PC-3 (cell line): ENCODE results near the gene SORBS2.

ENCODE experiments used
- EZH2 ChIP-seq: fragments of 300-600 bp; sonication (generic); IDR thresholded peaks from one replicate; pipeline ENCODE4 v1.6.1; 2017; ENCODE audit warnings: antibody characterized with exemption, mild to moderate bottlenecking, low read length; ENCODE audit not compliant: unreplicated experiment
- EZH2phosphoT487 ChIP-seq: fragments of 300-600 bp; sonication (generic); IDR thresholded peaks from 2 replicates; pipeline ENCODE4 v1.6.1; 2018; ENCODE audit warnings: mild to moderate bottlenecking, antibody characterized with exemption, low read length, borderline replicate concordance
- TF ChIP-seq, protein P1 (sequence below): fragments of 300-600 bp; sonication (generic); conservative IDR thresholded peaks from 2 replicates; pipeline ENCODE4 v1.5.1; 2017; ENCODE audit warnings: antibody characterized with exemption, low read depth, mild to moderate bottlenecking, low read length

- TF ChIP-seq EZH2phosphoT487 = no peak
- TF ChIP-seq, protein P1, sequence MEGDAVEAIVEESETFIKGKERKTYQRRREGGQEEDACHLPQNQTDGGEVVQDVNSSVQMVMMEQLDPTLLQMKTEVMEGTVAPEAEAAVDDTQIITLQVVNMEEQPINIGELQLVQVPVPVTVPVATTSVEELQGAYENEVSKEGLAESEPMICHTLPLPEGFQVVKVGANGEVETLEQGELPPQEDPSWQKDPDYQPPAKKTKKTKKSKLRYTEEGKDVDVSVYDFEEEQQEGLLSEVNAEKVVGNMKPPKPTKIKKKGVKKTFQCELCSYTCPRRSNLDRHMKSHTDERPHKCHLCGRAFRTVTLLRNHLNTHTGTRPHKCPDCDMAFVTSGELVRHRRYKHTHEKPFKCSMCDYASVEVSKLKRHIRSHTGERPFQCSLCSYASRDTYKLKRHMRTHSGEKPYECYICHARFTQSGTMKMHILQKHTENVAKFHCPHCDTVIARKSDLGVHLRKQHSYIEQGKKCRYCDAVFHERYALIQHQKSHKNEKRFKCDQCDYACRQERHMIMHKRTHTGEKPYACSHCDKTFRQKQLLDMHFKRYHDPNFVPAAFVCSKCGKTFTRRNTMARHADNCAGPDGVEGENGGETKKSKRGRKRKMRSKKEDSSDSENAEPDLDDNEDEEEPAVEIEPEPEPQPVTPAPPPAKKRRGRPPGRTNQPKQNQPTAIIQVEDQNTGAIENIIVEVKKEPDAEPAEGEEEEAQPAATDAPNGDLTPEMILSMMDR = no peak
- TF ChIP-seq EZH2 = no peak
Observed at GRCh38 chr4:185741795-185742194, 70.2 kb downstream of the SORBS2 start.
